ENCODE results near the gene MPZL3.
A peak's percentile ranks its signal among the peaks of the same experiment; 100 is the strongest.

MPZL3 gene

DNA sequence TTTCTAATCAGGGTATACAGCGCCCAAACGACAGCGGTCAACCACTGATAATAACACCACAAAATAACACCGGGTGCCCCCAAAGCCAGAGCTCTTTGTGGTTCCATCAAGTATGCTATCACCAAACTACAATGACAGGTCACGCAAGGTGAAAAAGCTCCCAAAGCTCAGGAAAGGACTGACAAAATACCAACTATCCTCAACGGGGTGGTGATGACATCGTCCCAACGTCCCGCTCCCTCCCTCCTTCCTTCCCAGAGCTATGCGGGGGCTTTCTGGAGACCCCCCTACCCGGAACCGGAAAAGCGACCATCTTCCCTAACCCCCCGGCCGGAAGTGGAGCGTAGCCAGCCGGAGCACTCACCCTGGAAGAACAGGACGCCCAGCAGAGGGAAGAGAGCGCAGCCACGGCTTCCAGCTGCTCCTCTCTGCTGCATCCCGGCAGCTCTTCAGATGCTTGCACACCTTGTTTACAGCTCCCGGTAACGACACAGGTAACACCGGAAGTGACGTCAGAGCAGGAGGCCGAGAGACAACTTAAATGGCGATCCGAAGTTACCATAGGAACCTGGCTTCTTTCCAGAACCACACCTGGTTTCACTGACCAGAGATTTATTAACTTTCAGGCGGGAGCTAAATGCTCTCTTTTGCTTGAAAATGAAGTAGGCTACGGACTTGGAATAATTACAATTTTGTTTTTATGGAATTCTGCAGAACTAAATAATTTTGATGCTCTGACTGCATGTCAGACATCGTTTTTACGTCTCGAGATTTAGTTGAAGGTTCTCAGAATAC, at the start of gene MPZL3:
MPZL3 (minus strand) TSS at position 508 of the 795 bp plus-strand sequence; CDS start at position 437, 71 bp downstream.
- FAIRE-seq (peak; percentile 100), DNase-seq (ENCODE audit: insufficient read length, low spot score) (peak; percentile 63)

DNA sequence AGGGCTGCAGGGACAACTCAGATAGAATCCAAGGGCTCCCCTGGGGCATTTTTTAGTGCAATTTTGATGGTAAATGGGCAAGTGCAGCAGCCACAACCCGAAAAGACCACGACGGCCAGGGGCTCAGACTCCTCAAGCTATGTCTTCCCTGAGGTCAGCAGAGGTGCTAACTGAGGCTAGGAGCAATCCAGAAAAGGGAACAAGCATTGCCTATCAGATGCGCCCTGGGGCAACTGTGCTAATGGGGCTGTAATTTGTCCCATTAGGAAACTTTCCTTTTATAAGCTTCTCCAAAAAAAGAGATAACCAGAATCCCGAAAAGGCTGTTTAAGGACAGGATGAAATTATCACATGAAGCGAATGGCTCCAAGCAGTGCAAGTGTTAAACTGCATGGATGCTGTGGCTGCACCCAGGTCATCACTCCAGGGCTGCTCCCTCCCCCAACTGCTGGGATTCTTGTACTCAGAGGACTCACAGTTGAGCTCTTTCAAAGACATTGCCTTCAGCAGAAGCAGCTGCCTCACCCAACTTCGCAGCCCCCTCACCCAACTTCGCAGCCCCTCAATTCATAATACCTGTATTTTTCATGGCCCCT, 49.5 kb upstream of the MPZL3 start:
- no peak for DNase-seq (ENCODE audit: insufficient read length, low spot score)
- no peak for FAIRE-seq

- no peak for DNase-seq (ENCODE audit: insufficient read length, low spot score)
- peak; percentile 59 for FAIRE-seq
Observed at GRCh38 chr11:118295815-118296454, 43.8 kb upstream of the MPZL3 start.

- no peak for FAIRE-seq
- DNase-seq (ENCODE audit: insufficient read length, low spot score) = no peak
Observed at GRCh38 chr11:118295199-118295598, 43.0 kb upstream of the MPZL3 start.

DNA sequence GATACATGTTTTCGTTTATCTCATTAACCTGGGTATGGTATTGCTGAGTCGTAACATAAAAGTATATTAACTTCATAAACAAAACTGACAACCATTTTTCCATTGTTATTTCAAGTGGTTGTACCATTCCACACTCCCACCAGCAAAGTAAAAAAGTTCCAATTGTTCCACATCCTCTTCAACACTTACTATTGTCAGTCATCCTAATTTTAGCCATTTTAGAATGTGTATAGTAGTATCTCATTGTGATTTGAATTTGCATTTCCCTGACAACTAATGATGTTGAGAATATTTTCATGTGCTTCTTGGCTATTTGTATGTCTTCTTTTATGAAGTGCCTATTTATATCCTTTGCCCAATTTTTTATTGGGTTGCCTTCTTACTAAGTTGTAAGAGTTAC, 41.9 kb upstream of the MPZL3 start:
- FAIRE-seq = no peak
- DNase-seq (ENCODE audit: insufficient read length, low spot score) = no peak

DNA sequence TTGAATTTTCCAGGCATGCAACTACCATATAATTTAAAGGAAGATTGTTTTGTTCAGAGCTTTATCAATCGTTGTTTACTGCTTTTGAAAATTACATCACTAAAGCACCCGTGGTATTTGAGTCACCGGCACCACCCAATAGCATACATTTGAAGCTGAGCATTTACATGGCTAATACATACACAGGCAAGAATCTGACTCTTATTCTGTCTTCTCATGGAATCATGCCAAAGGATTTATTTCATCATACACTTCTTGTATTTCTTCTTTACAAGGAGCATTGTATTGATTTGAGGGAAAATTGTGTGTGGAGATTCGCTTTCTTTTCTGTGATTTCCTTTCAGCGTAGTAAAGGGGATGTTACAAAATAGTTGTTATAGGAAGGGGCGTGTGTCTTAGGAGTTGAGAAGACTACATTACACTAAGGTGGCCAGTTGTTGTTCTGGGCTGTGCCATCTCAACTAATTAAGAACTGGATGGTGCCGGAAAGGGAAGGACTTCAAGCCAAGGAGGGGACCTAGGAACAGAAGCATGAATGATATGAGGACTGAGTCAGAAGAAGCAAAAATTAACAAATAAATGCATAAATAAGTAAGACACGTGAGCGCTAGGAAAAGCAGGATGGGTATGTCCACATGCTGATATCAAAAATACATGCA, 39.4 kb upstream of the MPZL3 start:
- FAIRE-seq (no peak), DNase-seq (ENCODE audit: insufficient read length, low spot score) (no peak)

GRCh38 chr11:118290923-118291322, 38.8 kb upstream of the MPZL3 start:
- no peak for DNase-seq (ENCODE audit: insufficient read length, low spot score)

DNA sequence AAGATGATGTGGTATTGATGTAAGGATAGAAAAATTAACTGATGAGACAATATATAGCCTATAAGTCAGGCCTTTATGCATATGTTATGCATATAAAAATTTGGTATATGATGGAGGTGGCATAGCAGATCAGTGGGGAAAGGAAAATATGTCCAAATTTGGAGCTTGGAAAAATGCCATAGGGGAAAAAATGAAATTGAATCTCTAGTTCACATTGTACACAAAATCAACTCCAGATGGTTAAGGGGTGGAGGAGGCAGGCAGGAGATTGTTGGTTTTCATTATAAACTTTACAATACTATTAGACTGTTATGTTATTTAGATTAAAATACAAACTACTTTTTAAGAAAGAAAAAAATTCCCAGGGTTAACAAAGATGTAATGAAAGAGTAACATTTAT, 37.2 kb upstream of the MPZL3 start:
- FAIRE-seq (no peak), DNase-seq (ENCODE audit: insufficient read length, low spot score) (no peak)

More at GRCh38 chr11:118290923-118291322, 38.8 kb upstream of the MPZL3 start:
- FAIRE-seq = peak; percentile 47

DNA sequence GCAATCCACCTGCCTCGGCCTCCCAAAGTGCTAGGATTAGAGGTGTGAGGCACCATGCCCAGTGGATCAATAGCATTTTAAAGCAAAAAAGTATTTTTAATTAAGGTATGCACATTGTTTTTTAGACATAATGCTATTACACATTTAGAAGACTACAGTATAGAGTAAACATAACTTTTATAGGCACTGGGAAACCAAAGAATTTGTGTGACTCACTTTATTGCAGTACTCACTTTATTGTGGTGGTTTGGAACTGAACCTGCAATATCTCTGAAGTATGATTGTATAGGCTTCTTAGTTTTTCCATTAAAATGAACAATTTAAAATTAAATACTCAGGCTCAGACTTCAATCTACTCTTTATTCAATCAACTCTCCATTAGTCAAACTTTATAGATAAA, 34.8 kb upstream of the MPZL3 start:
- FAIRE-seq (no peak), DNase-seq (ENCODE audit: insufficient read length, low spot score) (no peak)

GRCh38 chr11:118286545-118286944, 34.4 kb upstream of the MPZL3 start:
- DNase-seq (ENCODE audit: insufficient read length, low spot score) (no peak), FAIRE-seq (no peak)

GRCh38 chr11:118283756-118284350, 31.7 kb upstream of the MPZL3 start:
- FAIRE-seq (no peak), DNase-seq (ENCODE audit: insufficient read length, low spot score) (no peak)

GRCh38 chr11:118283037-118283636, 31.0 kb upstream of the MPZL3 start:
- FAIRE-seq (no peak), DNase-seq (ENCODE audit: insufficient read length, low spot score) (no peak)

GRCh38 chr11:118282606-118283005, 30.4 kb upstream of the MPZL3 start:
- FAIRE-seq (no peak), DNase-seq (ENCODE audit: insufficient read length, low spot score) (no peak)

DNA sequence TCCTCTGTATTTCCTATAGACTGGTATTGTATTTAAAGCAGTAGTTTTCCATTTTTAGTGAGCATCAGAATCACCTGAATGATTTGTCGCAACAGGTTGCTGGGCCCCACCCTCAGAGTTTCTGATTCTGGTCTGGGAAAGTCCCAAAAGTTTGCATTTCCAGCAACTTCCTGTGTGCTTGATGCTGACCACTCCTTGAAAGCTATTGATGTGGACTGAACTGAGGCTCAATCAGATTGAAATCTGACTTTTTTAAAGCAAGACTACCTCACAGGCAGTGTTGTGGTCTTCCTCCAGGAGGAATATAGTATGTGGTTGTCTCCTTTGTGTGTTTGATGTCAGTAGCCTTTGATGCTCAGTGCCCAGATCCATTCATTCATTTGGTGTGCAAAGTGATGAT, 29.1 kb upstream of the MPZL3 start:
- DNase-seq (ENCODE audit: insufficient read length, low spot score) = no peak
- peak; percentile 88 for FAIRE-seq

- FAIRE-seq (peak; percentile 78), DNase-seq (ENCODE audit: insufficient read length, low spot score) (no peak)
Observed at GRCh38 chr11:118277312-118277711, 25.1 kb upstream of the MPZL3 start.

- DNase-seq (ENCODE audit: insufficient read length, low spot score) (no peak), FAIRE-seq (peak; percentile 8)
Observed at GRCh38 chr11:118276422-118276821, 24.3 kb upstream of the MPZL3 start.

DNA sequence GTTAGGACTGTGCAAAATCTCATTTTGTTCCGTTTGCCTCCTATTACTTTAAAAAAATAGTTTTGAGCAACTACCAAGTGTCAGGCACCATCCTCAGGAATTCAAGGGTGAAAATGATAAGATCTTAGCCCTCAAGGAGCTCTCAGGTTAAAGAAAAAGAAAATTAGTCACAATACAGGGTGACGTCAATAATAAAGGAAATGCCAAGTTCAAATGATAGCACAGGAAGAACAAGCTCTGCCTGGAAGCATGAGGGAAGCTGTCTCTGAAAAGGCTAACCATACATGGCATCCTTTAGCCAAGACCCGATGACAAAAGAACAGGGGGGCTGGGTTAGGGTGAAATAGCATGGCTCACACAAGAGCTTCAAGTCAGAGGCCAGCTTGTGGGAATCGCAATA, 23.0 kb upstream of the MPZL3 start:
- DNase-seq (ENCODE audit: insufficient read length, low spot score) = no peak
- FAIRE-seq = no peak

GRCh38 chr11:118274186-118274585, 22.0 kb upstream of the MPZL3 start:
- DNase-seq (ENCODE audit: insufficient read length, low spot score) (no peak), FAIRE-seq (no peak)

- FAIRE-seq = no peak
- DNase-seq (ENCODE audit: insufficient read length, low spot score) = no peak
Observed at GRCh38 chr11:118272001-118272400, 19.8 kb upstream of the MPZL3 start.

GRCh38 chr11:118267486-118267885, 15.3 kb upstream of the MPZL3 start:
- no peak for FAIRE-seq
- DNase-seq (ENCODE audit: insufficient read length, low spot score) = no peak

- FAIRE-seq = no peak
Observed at GRCh38 chr11:118265954-118266353, 13.8 kb upstream of the MPZL3 start.

More at GRCh38 chr11:118265954-118266353, 13.8 kb upstream of the MPZL3 start:
- DNase-seq (ENCODE audit: insufficient read length, low spot score) = no peak

Data from GM19239 (cell line).